Bone marrow (tissue), 2 donors: ENCODE measurements around the gene TOMT.
"Not testable (repeated sequence)": the region's sequence is repeated elsewhere in the genome, so short reads cannot be mapped to it uniquely, and the experiment has no call there.

Experiments used
- DNase-seq, 2 donors: peaks; one replicate each; lab custom pipeline; 2025; lab: John Stamatoyannopoulos, UW

Gene TOMT

GRCh38 chr11:72124046-72124445, 18.3 kb downstream of the TOMT start:
- DNase-seq = no peak

- DNase-seq = no peak
These were observed 20.2 kb downstream of the TOMT start for GRCh38 chr11:72125956-72126355.

GRCh38 chr11:72127923-72128322, 22.2 kb downstream of the TOMT start:
- no peak for DNase-seq

GRCh38 chr11:72129381-72129780, 23.7 kb downstream of the TOMT start:
- no peak for DNase-seq

- DNase-seq = no peak
These were observed 26.9 kb downstream of the TOMT start for GRCh38 chr11:72132646-72133045.

GRCh38 chr11:72135473-72135872, 29.7 kb downstream of the TOMT start, which contains the start of gene FOLR3:
Gene FOLR3, plus strand, starts transcription at chr11:72135725. Its CDS starts 228 bp downstream, at chr11:72135953.
- DNase-seq = not testable (repeated sequence)

- no peak for DNase-seq
These were observed 30.4 kb downstream of the TOMT start for GRCh38 chr11:72135891-72136683.

GRCh38 chr11:72136684-72137262, 31.0 kb downstream of the TOMT start:
- no peak for DNase-seq

- no peak for DNase-seq
These were observed 33.2 kb downstream of the TOMT start for GRCh38 chr11:72138821-72139390.

GRCh38 chr11:72139500-72139899, 33.8 kb downstream of the TOMT start:
- DNase-seq = no peak

GRCh38 chr11:72140661-72141060, 34.9 kb downstream of the TOMT start:
- no peak for DNase-seq

GRCh38 chr11:72141066-72141465, 35.3 kb downstream of the TOMT start:
- no peak for DNase-seq

GRCh38 chr11:72142086-72142485, 36.4 kb downstream of the TOMT start:
- not testable (repeated sequence) for DNase-seq

- not testable (repeated sequence) for DNase-seq
These were observed 36.8 kb downstream of the TOMT start for GRCh38 chr11:72142543-72142942.

- DNase-seq = no peak
These were observed 39.3 kb downstream of the TOMT start for GRCh38 chr11:72144807-72145565.

- DNase-seq = no peak
These were observed 40.9 kb downstream of the TOMT start for GRCh38 chr11:72146625-72147024.

- DNase-seq = no peak
These were observed 45.2 kb downstream of the TOMT start for GRCh38 chr11:72150882-72151281.

- DNase-seq = not testable (repeated sequence)
These were observed 48.1 kb downstream of the TOMT start for GRCh38 chr11:72153874-72154273.

GRCh38 chr11:72154816-72155215, 49.1 kb downstream of the TOMT start:
- DNase-seq = no peak

GRCh38 chr11:72155751-72156150, 50.0 kb downstream of the TOMT start:
- no peak for DNase-seq

GRCh38 chr11:72157131-72157530, 51.4 kb downstream of the TOMT start:
- no peak for DNase-seq
